GM12878 (cell line): Measurements from ENCODE around the gene KIFC3. TPM values are rescaled to one million over a fixed set of nuclear protein-coding genes. Genes with fewer than 3 reads are reported as not detected.

Source experiments
- ATAC-seq: fragments of 200-7000 bp; cut with Tn5 transposase; 3 replicates; pipeline ENCODE4 v1.9.1; 2020; ENCODE audit warnings: mild to moderate bottlenecking, moderate library complexity
- BruUV-seq: library from RNA; stranded (reverse); fragments of 400-500 nt; replicated peaks from 2 replicates; lab custom pipeline; 2021; lab: Mats Ljungman, UMichigan
- CTCF ChIA-PET: fragments of 300-600 bp; sonication (Branson Sonifier 250); formaldehyde crosslinking; extraction: SDS; loops from one replicate; lab custom pipeline; 2021; ENCODE audit warnings: inconsistent platforms; lab: Yijun Ruan, JAX
- POLR2A ChIA-PET: fragments of 350-600 bp; formaldehyde crosslinking; extraction: SDS; loops from one replicate; lab custom pipeline; 2021; ENCODE audit warnings: inconsistent platforms; lab: Charles Lee
- RAD21 ChIA-PET: fragments of 300-600 bp; sonication (Branson Sonifier 250); formaldehyde crosslinking; loops from one replicate; lab custom pipeline; 2023; ENCODE audit warnings: antibody characterized with exemption; ENCODE audit not compliant: unreplicated experiment; lab: Charles Lee
- SMC1A ChIA-PET: fragments of 300-600 bp; sonication (Branson Sonifier 250); formaldehyde crosslinking; loops from one replicate; lab custom pipeline; 2023; ENCODE audit not compliant: unreplicated experiment, uncharacterized antibody; lab: Charles Lee
- DNase-seq: peaks from one replicate; pipeline ENCODE4 v3.0.0-alpha.2; 2011; ENCODE audit warnings: low read depth, low spot score
- FAIRE-seq: peaks from 3 replicates; lab custom pipeline; 2011; peaks lifted over from hg19 to GRCh38; lab: Jason Lieb, UNC
- H2AFZ ChIP-seq: 2 replicates; pipeline ENCODE4 v1.6.0; 2011; ENCODE audit warnings: low read depth, low read length, control low read depth; ENCODE audit not compliant: control insufficient read depth
- H3K27ac ChIP-seq: 2 replicates; pipeline ENCODE4 v1.5.1; 2011; ENCODE audit warnings: control low read depth; ENCODE audit not compliant: control insufficient read depth, insufficient read depth
- H3K27me3 ChIP-seq, 2 experiments: replicated peaks in 1 of 2; 2 replicates each; pipeline versions ENCODE4 v1.6.0 to v1.6.1; 2011; ENCODE audit warnings: low read length in 1 of 2; ENCODE audit not compliant: control insufficient read depth in 2 of 2, insufficient read depth in 2 of 2
- H3K36me3 ChIP-seq, 2 experiments: 2 replicates each; pipeline ENCODE4 v1.5.1; 2011; ENCODE audit warnings: low read length in 1 of 2; ENCODE audit not compliant: control insufficient read depth in 2 of 2, insufficient read depth in 2 of 2
- H3K4me1 ChIP-seq: 2 replicates; pipeline ENCODE4 v1.6.1; 2011; ENCODE audit warnings: mild to moderate bottlenecking, low read length, moderate library complexity, mixed read lengths; ENCODE audit not compliant: control insufficient read depth, insufficient read depth
- H3K4me2 ChIP-seq: 2 replicates; pipeline ENCODE4 v1.6.0; 2011; ENCODE audit warnings: control low read depth; ENCODE audit not compliant: control insufficient read depth, insufficient read depth
- H3K4me3 ChIP-seq: fragments of 200-600 bp; sonication (generic); 2 replicates; pipeline ENCODE4 v1.5.1; 2016
- H3K79me2 ChIP-seq: 2 replicates; pipeline ENCODE4 v1.6.0; 2011; ENCODE audit warnings: low read length; ENCODE audit not compliant: control insufficient read depth, insufficient read depth
- H3K9ac ChIP-seq: 2 replicates; pipeline ENCODE4 v1.8.0; 2011; ENCODE audit warnings: low read length, control low read depth, mixed read lengths; ENCODE audit not compliant: control insufficient read depth, insufficient read depth
- H3K9me3 ChIP-seq: replicated peaks from 3 replicates; pipeline ENCODE4 v1.5.1; 2011; ENCODE audit warnings: mild to moderate bottlenecking, low read length; ENCODE audit not compliant: control insufficient read depth, insufficient read depth
- H4K20me1 ChIP-seq: 2 replicates; pipeline ENCODE4 v1.6.0; 2011; ENCODE audit not compliant: control insufficient read depth, insufficient read depth
- BCLAF1 ChIP-seq: fragments of 450-650 bp; IDR thresholded peaks from 2 replicates; pipeline ENCODE4 v1.6.1; 2017; ENCODE audit warnings: antibody characterized with exemption, mild to moderate bottlenecking, moderate library complexity
- BRCA1 ChIP-seq: IDR thresholded peaks from 2 replicates; pipeline ENCODE4 v1.6.1; 2011; ENCODE audit warnings: low read depth, low read length, improper control_type of control experiment
- MEF2A ChIP-seq: IDR thresholded peaks from 2 replicates; pipeline ENCODE4 v1.6.1; 2011; ENCODE audit warnings: low read depth, mild to moderate bottlenecking, low read length, moderate library complexity; ENCODE audit not compliant: insufficient read depth
- PBX3 ChIP-seq: IDR thresholded peaks from 2 replicates; pipeline ENCODE4 v1.6.1; 2011; ENCODE audit warnings: mild to moderate bottlenecking, low read depth, low read length, moderate library complexity; ENCODE audit not compliant: insufficient replicate concordance
- PKNOX1 ChIP-seq: fragments of 450-650 bp; IDR thresholded peaks from 2 replicates; pipeline ENCODE4 v1.6.1; 2016; ENCODE audit warnings: mild to moderate bottlenecking
- RUNX3 ChIP-seq: IDR thresholded peaks from 2 replicates; pipeline ENCODE4 v1.6.1; 2012; ENCODE audit warnings: low read length, inconsistent platforms
- TCF12 ChIP-seq: IDR thresholded peaks from 2 replicates; pipeline ENCODE4 v1.6.1; 2011; ENCODE audit warnings: low read depth, mild to moderate bottlenecking, low read length
- TCF3 ChIP-seq: IDR thresholded peaks from 2 replicates; pipeline ENCODE4 v1.6.1; 2012; ENCODE audit warnings: low read depth, mild to moderate bottlenecking, low read length, borderline replicate concordance; ENCODE audit not compliant: insufficient read depth
- ZNF207 ChIP-seq: fragments of 450-650 bp; IDR thresholded peaks from 2 replicates; pipeline ENCODE4 v1.6.1; 2014; ENCODE audit warnings: antibody characterized with exemption, mild to moderate bottlenecking, borderline replicate concordance
- WGBS: methylation state at CpG from one replicate; pipeline ENCODE4 v1.1.6; 2016; ENCODE audit warnings: low lambda C conversion rate; ENCODE audit not compliant: insufficient replicate concordance, insufficient coverage; ENCODE audit errors: missing lambda C conversion rate; 5-methylcytosine and 5-hydroxymethylcytosine counted together
- in situ Hi-C: fragments of 300-500 bp; cut with MboI; formaldehyde crosslinking; loops from 9 replicates; pipeline ENCODE4 v1.14.3; 2018; ENCODE audit warnings: mixed read lengths
- intact Hi-C: fragments of 100-400 bp; cut with micrococcal nuclease; formaldehyde crosslinking; loops from one replicate; pipeline ENCODE4 v1.14.2; 2022; ENCODE audit not compliant: unreplicated experiment
- polyA plus RNA-seq, 11 experiments: library from polyadenylated mRNA; depleted of rRNA in 4 of 11; unstranded in 6 of 11; stranded (reverse) in 5 of 11; fragments of >200 nt; fragmentation: Nextera tagmentation in 4 of 11; fragmentation: Illumina TruSeq in 1 of 11; extraction: Ambion mirVana in 4 of 11; extraction: Trizol in 1 of 11; gene quantifications; 1 replicate in 1 of 11; 2 replicates in 10 of 11; pipeline versions ENCODE4 v1.2.1 to v1.2.3, GENCODE V29; 2011 to 2016; ENCODE audit warnings: inconsistent platforms in 2 of 11, missing spikeins in 2 of 11, low read depth in 1 of 11
- total RNA-seq, 4 experiments: library from RNA; depleted of rRNA in 3 of 4; stranded (reverse); fragments of >200 nt in 3 of 4; fragmentation: Illumina TruSeq in 1 of 4; extraction: Trizol in 1 of 4; gene quantifications; 2 replicates each; pipeline versions ENCODE4 v1.2.1 to v1.2.3, GENCODE V29; 2013 to 2021

KIFC3 gene
- total and polyA plus RNA-seq, 10 of the 15 experiments (the other 5 are each of a cell fraction or from before 2014, with no cell fraction given), result 0.22 to 1.3 (median 0.26) TPM; not detected in 3

- DNase-seq (no peak), FAIRE-seq (no peak), ATAC-seq (no peak)
- ChIA-PET CTCF (interaction anchor here (0.6 kb wide), 1 partner anchor 41 kb away, joined by 3 read pairs; no protein-coding TSS in a partner anchor), RAD21 (no interaction called here), POLR2A (interaction anchor here (0.6 kb wide), 1 partner anchor 174 kb away, joined by 4 read pairs; no protein-coding TSS in a partner anchor), SMC1A (interaction anchor here (1.0 kb wide), 1 partner anchor 7 kb away, joined by 3 read pairs; no protein-coding TSS in a partner anchor)
- Histone ChIP-seq H3K4me2 (no peak overlapping the region), H3K4me1 (peaks cover 11% of the 10 kb centered on the region), H3K9me3 (no peaks in the 10 kb centered on the region), H2AFZ (no peak overlapping the region), H3K27me3 (no peaks in the 10 kb centered on the region), H3K79me2 (no peaks in the 10 kb centered on the region), H4K20me1 (no peaks in the 10 kb centered on the region), H3K4me3 (no peak overlapping the region), H3K36me3 (no peaks in the 10 kb centered on the region), H3K9ac (no peak overlapping the region), H3K27ac (no peak overlapping the region)
- TF ChIP-seq ZNF207 (no peak), MEF2A (no peak)
- intact Hi-C loops, result no loop called here
- in situ Hi-C loops, result no loop called here
- BruUV-seq, result no TSS peak
Observed at GRCh38 chr16:57817680-57818079, 15.4 kb upstream of the KIFC3 start.

GRCh38 chr16:57815987-57816745 lies 13.9 kb upstream of the KIFC3 start:
- Histone ChIP-seq H3K9ac (peak overlapping the region; percentile 26; the same call in 1 of the 2 replicates), H3K79me2 (no peaks in the 10 kb centered on the region), H3K27me3 (no peaks in the 10 kb centered on the region)
- BruUV-seq, result no TSS peak
- TF ChIP-seq PBX3 (peak; percentile 48), TCF3 (0 out of 2 replicates have a peak, but pooled peaks have one; percentile 23), TCF12 (peak; percentile 47; the same call in 1 of the 2 replicates), PKNOX1 (peak; percentile 64), BCLAF1 (no peak), BRCA1 (no peak), RUNX3 (peak; percentile 36; the same call in 1 of the 2 replicates)
- TF ChIP-seq, all 136 proteins: peak for 5
- peak overlapping the region; percentile 22; the same call in 1 of the 2 replicates for H3K4me2 ChIP-seq
- DNase-seq, result no peak
- ChIA-PET RAD21 (no interaction called here), CTCF (interaction anchor here (0.5 to 1.2 kb wide), 2 partner anchors 215 to 336 kb away, joined by 3 to 4 read pairs; no protein-coding TSS in a partner anchor), SMC1A (interaction anchor here (0.7 kb wide), 1 partner anchor 186 kb away, joined by 3 read pairs; no protein-coding TSS in a partner anchor), POLR2A (interaction anchor here (0.6 kb wide), 1 partner anchor 278 kb away, joined by 3 read pairs; no protein-coding TSS in a partner anchor)
- H3K9me3 ChIP-seq, result no peaks in the 10 kb centered on the region
- intact Hi-C loops (no loop called here), in situ Hi-C loops (no loop called here)
- no peak for FAIRE-seq
- no peak overlapping the region for H3K4me3 ChIP-seq
- WGBS, result 12% methylated on average over 16 of the region's 16 CpGs
- ATAC-seq, result peak; percentile 60
- H3K27ac ChIP-seq, result no peak overlapping the region
- peak overlapping the region; percentile 73 for H2AFZ ChIP-seq
- H4K20me1 ChIP-seq, result no peaks in the 10 kb centered on the region
- no peaks in the 10 kb centered on the region for H3K36me3 ChIP-seq
- peaks cover 11% of the 10 kb centered on the region for H3K4me1 ChIP-seq
